ENCODE measurements around the gene CUTC.
"Not testable (repeated sequence)": the region's sequence is repeated elsewhere in the genome, so short reads cannot be mapped to it uniquely, and the experiment has no call there.

DNA sequence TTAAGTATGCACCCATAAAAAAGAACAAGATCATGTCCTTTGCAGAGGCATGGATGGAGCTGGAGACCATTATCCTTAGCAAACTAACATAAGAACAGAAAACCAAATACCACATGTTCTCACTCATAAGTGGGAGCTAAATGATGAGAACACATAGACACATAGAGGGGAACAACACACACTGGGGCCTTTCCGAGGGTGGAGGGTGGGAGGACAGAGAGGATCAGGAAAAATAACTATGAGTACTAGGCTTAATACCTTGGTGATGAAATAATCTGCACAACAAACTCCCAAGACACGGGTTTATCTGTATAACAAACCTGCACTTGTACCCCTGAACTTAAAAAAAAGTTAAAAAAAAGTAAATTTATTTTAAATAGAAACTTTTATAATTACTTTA, 14.1 kb downstream of the CUTC start:
- TF ChIP-seq, protein P1, sequence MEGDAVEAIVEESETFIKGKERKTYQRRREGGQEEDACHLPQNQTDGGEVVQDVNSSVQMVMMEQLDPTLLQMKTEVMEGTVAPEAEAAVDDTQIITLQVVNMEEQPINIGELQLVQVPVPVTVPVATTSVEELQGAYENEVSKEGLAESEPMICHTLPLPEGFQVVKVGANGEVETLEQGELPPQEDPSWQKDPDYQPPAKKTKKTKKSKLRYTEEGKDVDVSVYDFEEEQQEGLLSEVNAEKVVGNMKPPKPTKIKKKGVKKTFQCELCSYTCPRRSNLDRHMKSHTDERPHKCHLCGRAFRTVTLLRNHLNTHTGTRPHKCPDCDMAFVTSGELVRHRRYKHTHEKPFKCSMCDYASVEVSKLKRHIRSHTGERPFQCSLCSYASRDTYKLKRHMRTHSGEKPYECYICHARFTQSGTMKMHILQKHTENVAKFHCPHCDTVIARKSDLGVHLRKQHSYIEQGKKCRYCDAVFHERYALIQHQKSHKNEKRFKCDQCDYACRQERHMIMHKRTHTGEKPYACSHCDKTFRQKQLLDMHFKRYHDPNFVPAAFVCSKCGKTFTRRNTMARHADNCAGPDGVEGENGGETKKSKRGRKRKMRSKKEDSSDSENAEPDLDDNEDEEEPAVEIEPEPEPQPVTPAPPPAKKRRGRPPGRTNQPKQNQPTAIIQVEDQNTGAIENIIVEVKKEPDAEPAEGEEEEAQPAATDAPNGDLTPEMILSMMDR (IDR thresholded peaks at IDR 0.05 in 2 of 3, conservative IDR thresholded peaks at IDR 0.05 in 1 of 3; ENCODE audit: borderline replicate concordance in 1 of 3, insufficient read depth in 1 of 3, low read depth in 2 of 3, low read length in 2 of 3), result not testable (repeated sequence)
- TF ChIP-seq EZH2 (IDR thresholded peaks at IDR 0.05); POLR2AphosphoS5 (IDR thresholded peaks at IDR 0.05; ENCODE audit: low read depth, low read length); TCF7L2 (IDR thresholded peaks at IDR 0.05; ENCODE audit: borderline replicate concordance, extremely low read depth, insufficient read depth, insufficient read length); POLR2A (IDR thresholded peaks at IDR 0.05; ENCODE audit: borderline replicate concordance, extremely low read depth, insufficient read depth, insufficient read length); ZNF274 (IDR thresholded peaks at IDR 0.05; ENCODE audit: low read depth, low read length): not testable (repeated sequence)
- TF ChIP-seq, protein P2, sequence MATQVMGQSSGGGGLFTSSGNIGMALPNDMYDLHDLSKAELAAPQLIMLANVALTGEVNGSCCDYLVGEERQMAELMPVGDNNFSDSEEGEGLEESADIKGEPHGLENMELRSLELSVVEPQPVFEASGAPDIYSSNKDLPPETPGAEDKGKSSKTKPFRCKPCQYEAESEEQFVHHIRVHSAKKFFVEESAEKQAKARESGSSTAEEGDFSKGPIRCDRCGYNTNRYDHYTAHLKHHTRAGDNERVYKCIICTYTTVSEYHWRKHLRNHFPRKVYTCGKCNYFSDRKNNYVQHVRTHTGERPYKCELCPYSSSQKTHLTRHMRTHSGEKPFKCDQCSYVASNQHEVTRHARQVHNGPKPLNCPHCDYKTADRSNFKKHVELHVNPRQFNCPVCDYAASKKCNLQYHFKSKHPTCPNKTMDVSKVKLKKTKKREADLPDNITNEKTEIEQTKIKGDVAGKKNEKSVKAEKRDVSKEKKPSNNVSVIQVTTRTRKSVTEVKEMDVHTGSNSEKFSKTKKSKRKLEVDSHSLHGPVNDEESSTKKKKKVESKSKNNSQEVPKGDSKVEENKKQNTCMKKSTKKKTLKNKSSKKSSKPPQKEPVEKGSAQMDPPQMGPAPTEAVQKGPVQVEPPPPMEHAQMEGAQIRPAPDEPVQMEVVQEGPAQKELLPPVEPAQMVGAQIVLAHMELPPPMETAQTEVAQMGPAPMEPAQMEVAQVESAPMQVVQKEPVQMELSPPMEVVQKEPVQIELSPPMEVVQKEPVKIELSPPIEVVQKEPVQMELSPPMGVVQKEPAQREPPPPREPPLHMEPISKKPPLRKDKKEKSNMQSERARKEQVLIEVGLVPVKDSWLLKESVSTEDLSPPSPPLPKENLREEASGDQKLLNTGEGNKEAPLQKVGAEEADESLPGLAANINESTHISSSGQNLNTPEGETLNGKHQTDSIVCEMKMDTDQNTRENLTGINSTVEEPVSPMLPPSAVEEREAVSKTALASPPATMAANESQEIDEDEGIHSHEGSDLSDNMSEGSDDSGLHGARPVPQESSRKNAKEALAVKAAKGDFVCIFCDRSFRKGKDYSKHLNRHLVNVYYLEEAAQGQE (IDR thresholded peaks at IDR 0.05; ENCODE audit: low read depth), result not testable (repeated sequence)

Data from HCT116 (cell line).